LNCAP (cell line): ENCODE data around the gene FGF6.

Source experiments
- TF ChIP-seq, protein P1 (sequence below): fragments of 450-650 bp; IDR thresholded peaks from 2 replicates; pipeline ENCODE4 v1.5.1; 2017; ENCODE audit warnings: mild to moderate bottlenecking

FGF6 gene

GRCh38 chr12:4445156-4446101 is at the start of gene FGF6:
Gene FGF6 (minus strand): TSS chr12:4445815. CDS start chr12:4445570, 245 bp downstream.
- TF ChIP-seq, protein P1, sequence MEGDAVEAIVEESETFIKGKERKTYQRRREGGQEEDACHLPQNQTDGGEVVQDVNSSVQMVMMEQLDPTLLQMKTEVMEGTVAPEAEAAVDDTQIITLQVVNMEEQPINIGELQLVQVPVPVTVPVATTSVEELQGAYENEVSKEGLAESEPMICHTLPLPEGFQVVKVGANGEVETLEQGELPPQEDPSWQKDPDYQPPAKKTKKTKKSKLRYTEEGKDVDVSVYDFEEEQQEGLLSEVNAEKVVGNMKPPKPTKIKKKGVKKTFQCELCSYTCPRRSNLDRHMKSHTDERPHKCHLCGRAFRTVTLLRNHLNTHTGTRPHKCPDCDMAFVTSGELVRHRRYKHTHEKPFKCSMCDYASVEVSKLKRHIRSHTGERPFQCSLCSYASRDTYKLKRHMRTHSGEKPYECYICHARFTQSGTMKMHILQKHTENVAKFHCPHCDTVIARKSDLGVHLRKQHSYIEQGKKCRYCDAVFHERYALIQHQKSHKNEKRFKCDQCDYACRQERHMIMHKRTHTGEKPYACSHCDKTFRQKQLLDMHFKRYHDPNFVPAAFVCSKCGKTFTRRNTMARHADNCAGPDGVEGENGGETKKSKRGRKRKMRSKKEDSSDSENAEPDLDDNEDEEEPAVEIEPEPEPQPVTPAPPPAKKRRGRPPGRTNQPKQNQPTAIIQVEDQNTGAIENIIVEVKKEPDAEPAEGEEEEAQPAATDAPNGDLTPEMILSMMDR, result no peak

GRCh38 chr12:4490973-4491372 is 45.4 kb upstream of the FGF6 start:
- TF ChIP-seq, protein P1, result no peak

DNA sequence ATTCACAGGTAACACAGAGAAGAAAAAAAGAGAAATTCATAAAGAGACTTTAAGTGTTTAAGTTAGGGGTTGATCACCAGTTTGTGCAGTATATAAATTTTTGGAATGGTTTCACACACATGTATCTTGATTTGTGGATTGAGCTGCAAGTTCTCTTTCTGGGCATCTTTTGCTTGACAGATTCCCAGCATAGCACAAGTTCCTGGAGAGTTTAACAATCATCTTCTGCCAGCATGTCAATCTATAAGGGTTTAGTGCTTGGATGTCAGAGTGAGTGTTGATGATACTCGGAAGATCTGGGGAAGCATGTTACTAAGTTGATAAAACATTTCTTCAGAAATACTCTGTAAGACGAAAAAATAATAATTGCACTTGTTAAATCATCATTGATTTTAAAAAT is 43.9 kb upstream of the FGF6 start:
- TF ChIP-seq, protein P1, result no peak

- TF ChIP-seq, protein P1, result no peak
These were observed 41.4 kb upstream of the FGF6 start for GRCh38 chr12:4486980-4487379.

DNA sequence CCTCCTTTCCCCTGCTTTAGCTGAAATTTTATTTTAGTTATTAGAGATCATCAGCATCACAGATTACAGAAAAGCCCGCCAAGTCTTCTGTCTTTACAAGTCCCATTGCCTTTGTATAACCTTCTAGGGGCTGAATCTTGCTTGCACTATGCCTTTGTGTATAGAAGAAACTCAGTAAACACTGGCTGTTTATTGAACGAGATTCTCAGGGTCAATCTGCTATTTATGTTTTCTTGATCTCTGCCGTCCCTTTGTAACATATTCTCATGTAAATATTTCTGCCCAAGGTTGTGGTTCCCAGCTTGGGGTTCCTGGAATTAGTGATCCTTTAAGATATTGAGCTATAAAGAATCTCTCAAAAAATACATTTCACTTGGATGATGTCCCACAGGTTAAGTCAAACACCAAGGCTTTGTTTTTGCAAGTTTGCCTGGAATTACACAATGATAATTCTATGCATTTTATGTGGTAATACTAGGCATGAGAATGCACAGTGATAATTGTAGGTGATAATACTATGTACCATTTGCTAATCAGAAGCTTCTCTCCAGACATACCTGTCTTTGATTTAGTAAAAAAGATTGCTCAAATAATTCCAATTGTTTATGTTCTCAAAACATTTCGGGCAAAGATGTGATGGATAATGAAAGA is 40.6 kb upstream of the FGF6 start:
- TF ChIP-seq, protein P1, result no peak

DNA sequence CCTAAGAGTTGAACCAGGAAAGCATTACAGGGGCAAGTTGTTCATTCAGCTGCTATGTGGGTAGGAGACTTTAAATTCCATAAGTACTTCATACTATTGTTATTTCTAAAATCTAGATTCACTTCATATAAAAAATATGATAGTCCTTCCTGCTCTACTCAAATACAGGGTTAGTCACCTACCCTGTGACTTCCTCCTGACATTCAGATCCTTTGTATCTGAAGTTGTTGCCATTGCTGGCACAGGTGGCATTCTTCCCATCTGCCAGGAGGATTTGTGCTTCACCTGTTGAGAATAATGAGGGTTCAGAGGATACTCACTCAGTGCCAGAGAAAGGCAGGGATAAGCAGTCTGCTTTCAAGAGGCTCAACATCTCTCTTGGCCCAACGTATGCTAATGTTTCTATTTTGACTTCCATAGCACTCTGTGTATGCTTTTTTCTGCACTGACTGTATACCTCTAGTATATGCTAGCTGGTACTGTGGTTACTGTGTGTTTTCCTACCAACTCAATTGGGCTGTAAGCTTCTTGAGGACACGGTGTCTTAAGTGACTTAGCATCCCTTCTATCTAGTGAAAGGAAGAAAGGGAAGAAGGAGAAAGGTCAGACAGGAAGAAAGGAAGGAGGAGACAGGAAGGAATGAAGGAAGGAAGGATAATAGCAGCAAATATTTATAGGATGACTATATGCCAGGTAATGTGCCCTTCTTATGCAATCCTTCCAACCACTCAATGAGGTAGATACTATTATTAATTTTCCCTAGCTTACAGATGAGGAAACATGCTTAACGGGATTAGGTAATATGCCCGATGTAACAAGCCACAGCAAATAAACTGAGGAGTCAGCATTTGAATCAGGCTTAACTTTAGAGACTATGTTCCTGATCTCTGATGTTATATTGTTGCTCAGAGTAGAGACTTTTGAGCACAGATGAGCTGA is 38.5 kb upstream of the FGF6 start:
- TF ChIP-seq, protein P1, result no peak

GRCh38 chr12:4482936-4483335 is 37.3 kb upstream of the FGF6 start:
- TF ChIP-seq, protein P1, result no peak
